Progenitor cell of endocrine pancreas (in vitro differentiated cells): ENCODE results near the gene TMEM26. TPM values are rescaled to one million over a fixed set of nuclear protein-coding genes. Genes with fewer than 3 reads are reported as not detected.
"Not testable (repeated sequence)": the region's sequence is repeated elsewhere in the genome, so short reads cannot be mapped to it uniquely, and the experiment has no call there.

Experiments
- DNase-seq: peaks from one replicate; pipeline ENCODE4 v3.0.0; 2021; ENCODE audit warnings: low spot score; ENCODE audit not compliant: unreplicated experiment
- H3K27ac Mint-ChIP-seq: 2 replicates; pipeline ENCODE4 v1.8.0; 2021; ENCODE audit warnings: mild to moderate bottlenecking, moderate library complexity, mixed read lengths
- H3K27me3 Mint-ChIP-seq: 2 replicates; pipeline ENCODE4 v1.8.0; 2021; ENCODE audit warnings: mixed read lengths
- H3K36me3 Mint-ChIP-seq: 2 replicates; pipeline ENCODE4 v1.8.0; 2022; ENCODE audit warnings: mixed read lengths; ENCODE audit not compliant: insufficient read depth
- H3K4me1 Mint-ChIP-seq: 2 replicates; pipeline ENCODE4 v1.8.0; 2021; ENCODE audit warnings: low read depth, mixed read lengths
- H3K4me3 Mint-ChIP-seq: 2 replicates; pipeline ENCODE4 v1.8.0; 2021; ENCODE audit warnings: low read depth, mild to moderate bottlenecking, moderate library complexity, mixed read lengths
- H3K9me3 Mint-ChIP-seq: 2 replicates; pipeline ENCODE4 v1.8.0; 2021; ENCODE audit warnings: low read depth, mixed read lengths
- total RNA-seq: library from RNA; stranded (reverse); gene quantifications from 2 replicates; pipeline ENCODE4 v1.2.1, GENCODE V29; 2021
- TF ChIP-seq, protein P1 (sequence below): fragments of 200-600 bp; sonication (generic); IDR thresholded peaks from one replicate; pipeline ENCODE4 v1.5.0; 2021; ENCODE audit warnings: antibody characterized with exemption, mild to moderate bottlenecking; ENCODE audit not compliant: unreplicated experiment

The TMEM26 gene
- total RNA-seq, 1 donor from 2014 or later = 0.24 TPM

DNA sequence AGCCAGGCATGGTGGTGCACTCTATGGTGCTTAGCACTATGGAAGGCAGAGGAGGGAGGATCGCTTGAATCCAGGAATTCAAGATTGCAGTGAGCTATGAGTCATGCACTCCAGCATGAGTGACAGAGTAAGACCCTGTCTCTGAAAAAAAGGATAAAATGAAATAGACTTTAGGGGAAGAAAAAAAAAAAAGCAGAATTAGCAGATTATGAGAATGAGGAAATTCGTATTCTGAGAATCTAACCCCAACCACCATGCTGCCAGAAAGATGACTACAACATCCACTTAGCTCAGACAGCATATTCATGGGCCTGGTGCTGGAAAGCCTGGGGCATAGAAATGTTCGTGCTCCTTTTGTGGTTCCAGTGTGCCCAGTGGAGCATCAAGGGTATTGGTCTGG lies 63.3 kb downstream of the TMEM26 start:
- no peak overlapping the region for H3K4me3 Mint-ChIP-seq
- no peak overlapping the region for H3K27ac Mint-ChIP-seq
- H3K36me3 Mint-ChIP-seq = no peaks in the 10 kb centered on the region
- DNase-seq = no peak
- no peaks in the 10 kb centered on the region for H3K27me3 Mint-ChIP-seq
- TF ChIP-seq, protein P1, sequence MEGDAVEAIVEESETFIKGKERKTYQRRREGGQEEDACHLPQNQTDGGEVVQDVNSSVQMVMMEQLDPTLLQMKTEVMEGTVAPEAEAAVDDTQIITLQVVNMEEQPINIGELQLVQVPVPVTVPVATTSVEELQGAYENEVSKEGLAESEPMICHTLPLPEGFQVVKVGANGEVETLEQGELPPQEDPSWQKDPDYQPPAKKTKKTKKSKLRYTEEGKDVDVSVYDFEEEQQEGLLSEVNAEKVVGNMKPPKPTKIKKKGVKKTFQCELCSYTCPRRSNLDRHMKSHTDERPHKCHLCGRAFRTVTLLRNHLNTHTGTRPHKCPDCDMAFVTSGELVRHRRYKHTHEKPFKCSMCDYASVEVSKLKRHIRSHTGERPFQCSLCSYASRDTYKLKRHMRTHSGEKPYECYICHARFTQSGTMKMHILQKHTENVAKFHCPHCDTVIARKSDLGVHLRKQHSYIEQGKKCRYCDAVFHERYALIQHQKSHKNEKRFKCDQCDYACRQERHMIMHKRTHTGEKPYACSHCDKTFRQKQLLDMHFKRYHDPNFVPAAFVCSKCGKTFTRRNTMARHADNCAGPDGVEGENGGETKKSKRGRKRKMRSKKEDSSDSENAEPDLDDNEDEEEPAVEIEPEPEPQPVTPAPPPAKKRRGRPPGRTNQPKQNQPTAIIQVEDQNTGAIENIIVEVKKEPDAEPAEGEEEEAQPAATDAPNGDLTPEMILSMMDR = no peak
- H3K4me1 Mint-ChIP-seq = no peaks in the 10 kb centered on the region
- H3K9me3 Mint-ChIP-seq = peaks cover 3% of the 10 kb centered on the region

DNA sequence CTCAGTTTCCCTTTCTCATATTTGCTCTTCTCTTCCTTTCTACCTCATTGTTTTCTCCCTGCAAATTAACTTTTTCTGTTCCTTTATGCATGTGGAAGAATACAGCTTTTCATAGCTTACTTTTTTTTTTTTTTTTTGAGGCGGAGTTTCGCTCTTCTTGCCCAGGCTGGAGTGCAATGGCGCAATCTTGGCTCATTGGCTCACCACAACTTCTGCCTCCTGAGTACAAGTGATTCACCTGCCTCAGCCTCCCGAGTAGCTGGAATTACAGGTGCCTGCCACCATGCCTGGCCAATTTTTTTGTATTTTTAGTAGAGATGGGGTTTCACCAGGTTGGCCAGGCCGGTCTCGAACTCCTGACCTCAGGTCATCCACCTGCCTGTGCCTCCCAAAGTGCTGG lies 64.2 kb downstream of the TMEM26 start:
- not testable (repeated sequence) for H3K4me1 Mint-ChIP-seq, H3K4me3 Mint-ChIP-seq

DNA sequence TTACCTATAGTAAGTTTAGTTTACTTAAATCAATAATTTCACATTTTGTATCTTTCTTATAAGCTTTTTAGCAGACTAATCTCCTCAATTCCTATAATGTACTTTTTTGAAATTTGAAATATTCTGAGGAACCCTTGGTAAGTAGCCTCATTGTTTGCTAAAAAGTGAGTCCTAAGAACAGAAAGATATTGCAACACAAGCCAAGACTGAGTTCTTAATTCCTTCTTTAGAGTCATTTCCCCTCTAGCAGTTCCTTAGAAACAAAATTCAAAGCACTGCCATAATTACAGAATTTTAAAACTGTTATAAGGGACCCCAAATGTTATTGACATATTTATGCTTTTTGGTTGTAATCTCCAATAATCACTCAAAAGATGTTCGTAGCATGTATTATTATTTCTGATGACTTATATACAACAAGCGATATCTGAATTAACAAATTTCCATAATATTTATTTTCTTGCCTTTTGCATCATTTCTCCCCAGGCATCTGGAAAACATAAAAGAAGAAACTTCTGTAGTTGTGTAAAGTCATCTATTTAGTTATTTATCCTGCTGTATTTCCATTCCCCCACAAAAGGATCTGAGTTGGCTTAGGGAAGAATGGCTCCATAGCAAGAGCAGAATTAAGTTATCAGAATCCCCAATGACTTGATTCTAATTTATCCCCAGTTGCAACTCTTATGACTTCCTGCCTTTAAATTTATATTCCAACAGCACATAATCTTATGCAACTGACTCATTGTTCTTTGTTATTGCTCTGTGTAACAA lies 67.8 kb downstream of the TMEM26 start:
- TF ChIP-seq, protein P1 = no peak
- no peaks in the 10 kb centered on the region for H3K36me3 Mint-ChIP-seq

More for the DNA sequence above, 64.2 kb downstream of the TMEM26 start:
- H3K9me3 Mint-ChIP-seq, DNase-seq, H3K36me3 Mint-ChIP-seq, H3K27ac Mint-ChIP-seq, H3K27me3 Mint-ChIP-seq: not testable (repeated sequence)

DNA sequence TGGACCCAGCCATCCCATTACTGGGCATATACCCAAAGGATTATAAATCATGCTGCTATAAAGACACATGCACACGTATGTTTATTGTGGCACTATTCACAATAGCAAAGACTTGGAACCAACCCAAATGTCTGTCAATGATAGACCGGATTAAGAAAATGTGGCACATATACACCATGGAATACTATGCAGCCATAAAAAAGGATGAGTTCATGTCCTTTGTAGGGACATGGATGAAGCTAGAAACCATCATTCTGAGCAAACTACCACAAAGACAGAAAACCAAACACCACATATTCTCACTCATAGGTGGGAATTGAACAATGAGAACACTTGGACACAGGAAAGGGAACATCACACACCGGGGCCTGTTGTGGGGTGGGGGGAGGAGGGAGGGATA lies 72.0 kb downstream of the TMEM26 start:
- H3K36me3 Mint-ChIP-seq, DNase-seq, H3K4me3 Mint-ChIP-seq, H3K27me3 Mint-ChIP-seq, H3K9me3 Mint-ChIP-seq, H3K27ac Mint-ChIP-seq, H3K4me1 Mint-ChIP-seq: not testable (repeated sequence)

More for the DNA sequence above, 67.8 kb downstream of the TMEM26 start:
- DNase-seq = no peak
- H3K9me3 Mint-ChIP-seq = peaks cover 2% of the 10 kb centered on the region
- H3K4me3 Mint-ChIP-seq = no peak overlapping the region
- H3K27ac Mint-ChIP-seq = no peak overlapping the region
- H3K4me1 Mint-ChIP-seq = no peaks in the 10 kb centered on the region
- no peaks in the 10 kb centered on the region for H3K27me3 Mint-ChIP-seq

DNA sequence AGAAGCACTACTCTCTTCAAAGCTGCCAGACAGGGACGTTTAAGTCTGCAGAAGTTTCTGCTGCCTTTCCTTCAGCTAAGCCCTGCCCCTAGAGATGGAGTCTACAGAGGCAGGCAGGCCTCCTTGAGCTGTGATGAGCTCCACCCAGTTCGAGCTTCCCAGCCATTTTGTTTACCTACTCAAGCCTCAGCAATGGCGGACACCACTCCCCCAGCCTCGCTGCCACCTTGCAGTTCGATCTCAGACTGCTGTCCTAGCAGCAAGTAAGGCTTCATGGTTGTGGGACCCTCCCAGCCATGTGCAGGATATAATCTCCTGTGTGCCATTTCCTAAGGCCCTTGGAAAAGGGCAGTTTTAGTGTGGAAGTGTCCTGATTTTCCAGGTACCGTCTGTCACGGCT lies 74.3 kb downstream of the TMEM26 start:
- no peak for DNase-seq
- Mint-ChIP-seq H3K9me3 (peaks cover 26% of the 10 kb centered on the region), H3K27ac (no peak overlapping the region), H3K27me3 (no peaks in the 10 kb centered on the region), H3K4me1 (no peaks in the 10 kb centered on the region), H3K4me3 (no peak overlapping the region), H3K36me3 (peaks cover 1% of the 10 kb centered on the region)
- TF ChIP-seq, protein P1 = no peak

DNA sequence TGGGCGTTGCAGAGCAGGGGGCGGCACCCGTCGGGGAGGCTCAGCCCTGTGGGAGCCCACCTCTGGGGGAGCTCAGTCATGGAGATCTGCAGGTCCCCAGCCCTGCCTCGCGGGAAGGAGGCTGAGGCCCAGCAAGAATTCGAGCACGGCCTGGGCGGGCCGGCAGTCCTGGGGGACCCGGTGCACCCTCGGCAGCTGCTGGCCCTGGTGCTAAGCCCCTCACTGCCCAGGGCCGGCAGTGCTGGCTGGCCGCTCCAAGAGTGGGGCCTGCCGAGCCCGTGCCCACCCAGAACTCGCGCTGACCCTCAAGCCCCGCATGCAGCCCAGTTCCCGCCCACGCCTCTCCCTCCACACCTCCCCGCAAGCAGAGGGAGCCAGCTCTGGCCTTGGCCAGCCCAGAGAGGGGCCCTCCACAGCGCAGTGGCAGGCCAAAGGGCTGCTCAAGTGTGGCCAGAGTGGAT lies 76.2 kb downstream of the TMEM26 start:
- Mint-ChIP-seq H3K4me3 (no peak overlapping the region), H3K27me3 (no peaks in the 10 kb centered on the region), H3K36me3 (peaks cover 1% of the 10 kb centered on the region), H3K4me1 (no peaks in the 10 kb centered on the region), H3K9me3 (peaks cover 28% of the 10 kb centered on the region), H3K27ac (no peak overlapping the region)
- no peak for DNase-seq
- TF ChIP-seq, protein P1 = no peak
